Measurements from ENCODE around the gene SYT6.

Gene SYT6

GRCh38 chr1:114164840-114165543 lies 11.3 kb upstream of the SYT6 start:
- peaks cover 39% of the 10 kb centered on the region for H3K27me3 Mint-ChIP-seq
- peak in 1 of 2 donors; percentile 48 for DNase-seq
- H3K27ac Mint-ChIP-seq: peak overlapping the region in 1 of 2 donors; percentile 75
- H3K4me1 Mint-ChIP-seq: peaks cover 14% of the 10 kb centered on the region
- H3K4me3 Mint-ChIP-seq: peak overlapping the region in 1 of 2 donors; percentile 22
- peak; percentile 89 for ATAC-seq
- peaks cover 0 to 6% of the 10 kb centered on the region in 2 donors for H3K9me3 Mint-ChIP-seq

DNA sequence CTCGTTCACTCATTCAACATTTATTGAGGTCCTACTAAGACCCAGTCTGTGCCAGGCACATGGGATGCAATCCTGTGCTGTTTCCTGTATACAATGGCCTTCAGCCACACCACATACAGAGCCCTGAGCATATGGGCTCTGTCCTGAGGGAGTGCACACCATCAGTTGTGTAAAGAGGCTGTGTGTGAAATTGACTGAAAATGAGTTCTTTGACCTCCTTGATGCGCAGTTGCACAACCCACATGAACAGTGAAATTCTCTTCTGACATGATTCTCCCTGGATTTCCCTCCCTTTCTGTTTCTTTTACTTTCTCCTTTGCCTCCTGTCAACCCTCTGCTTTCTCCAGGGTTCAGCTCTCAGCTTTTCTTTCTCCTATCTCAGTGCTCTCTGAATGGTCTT lies 6.3 kb upstream of the SYT6 start:
- Mint-ChIP-seq H3K27ac (no peak overlapping the region), H3K27me3 (peaks cover 84% of the 10 kb centered on the region)

GRCh38 chr1:114157275-114157660 lies 3.6 kb upstream of the SYT6 start:
- H3K27ac Mint-ChIP-seq: no peak overlapping the region
- peaks cover 93% of the 10 kb centered on the region for H3K27me3 Mint-ChIP-seq
- H3K9me3 Mint-ChIP-seq: peaks cover 0 to 6% of the 10 kb centered on the region in 2 donors
- ATAC-seq: no peak
- no peak overlapping the region for H3K4me3 Mint-ChIP-seq
- DNase-seq: no peak
- peaks cover 21% of the 10 kb centered on the region for H3K4me1 Mint-ChIP-seq

More for the DNA sequence above, 6.3 kb upstream of the SYT6 start:
- Mint-ChIP-seq H3K4me3 (no peak overlapping the region), H3K9me3 (peaks cover 0 to 6% of the 10 kb centered on the region in 2 donors), H3K4me1 (peaks cover 7% of the 10 kb centered on the region)
- ATAC-seq (no peak), DNase-seq (no peak)

DNA sequence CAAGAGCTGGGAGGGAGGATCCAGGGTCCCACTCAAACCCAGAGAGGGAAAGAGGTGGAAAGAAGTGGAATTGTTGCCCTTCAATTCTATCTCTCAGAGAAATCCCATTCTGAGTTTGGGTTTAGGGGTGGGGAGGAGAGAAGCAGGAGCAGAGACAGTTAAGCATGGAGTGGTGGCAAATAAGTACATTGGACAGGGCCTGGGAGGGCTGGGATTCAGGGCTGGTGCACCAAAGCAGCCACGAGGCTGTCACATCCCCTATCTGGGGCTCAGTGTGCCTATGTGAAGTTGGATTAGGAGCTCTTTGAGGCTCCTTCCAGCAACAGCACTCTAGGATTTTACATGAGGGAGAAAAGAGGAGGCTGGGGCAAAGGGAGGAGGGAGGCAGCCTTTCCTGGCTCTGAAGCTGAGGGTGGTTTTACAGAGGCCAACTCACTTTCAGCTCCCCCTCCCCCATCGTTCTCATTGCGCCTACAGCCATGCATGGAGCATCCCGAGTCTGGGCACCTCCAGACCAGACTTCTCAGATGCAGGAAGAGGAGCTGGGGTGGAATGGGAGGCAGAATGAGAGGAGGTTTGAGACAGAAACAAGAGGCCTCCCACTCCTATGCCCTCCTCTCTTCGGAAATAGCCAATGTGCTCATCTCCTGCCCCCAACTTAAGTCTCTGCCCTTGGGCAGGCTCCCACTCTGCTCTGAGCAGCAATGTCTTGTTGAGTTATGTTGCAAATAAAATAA lies 3.0 kb upstream of the SYT6 start:
- DNase-seq: no peak
- Mint-ChIP-seq H3K4me1 (peaks cover 21% of the 10 kb centered on the region), H3K27me3 (peaks cover 93% of the 10 kb centered on the region)

GRCh38 chr1:114155706-114156105 lies 2.0 kb upstream of the SYT6 start:
- DNase-seq: no peak
- Mint-ChIP-seq H3K4me1 (peaks cover 21% of the 10 kb centered on the region), H3K27ac (no peak overlapping the region), H3K27me3 (peaks cover 93% of the 10 kb centered on the region), H3K9me3 (no peaks in the 10 kb centered on the region), H3K4me3 (no peak overlapping the region)
- no peak for ATAC-seq

More for the DNA sequence above, 3.0 kb upstream of the SYT6 start:
- Mint-ChIP-seq H3K9me3 (peaks cover 0 to 6% of the 10 kb centered on the region in 2 donors), H3K4me3 (no peak overlapping the region), H3K27ac (no peak overlapping the region)
- no peak for ATAC-seq

- ATAC-seq (peak; percentile 47), DNase-seq (peak in 1 of 2 donors; percentile 13)
- Mint-ChIP-seq H3K4me3 (peak overlapping the region; percentile 48 to 60), H3K27me3 (peaks cover 93% of the 10 kb centered on the region), H3K9me3 (no peaks in the 10 kb centered on the region), H3K27ac (no peak overlapping the region), H3K4me1 (peaks cover 24% of the 10 kb centered on the region)
These were observed 1.3 kb upstream of the SYT6 start for GRCh38 chr1:114154963-114155322.

GRCh38 chr1:114154146-114154962 lies 685 bp upstream of the SYT6 start:
- Mint-ChIP-seq H3K27ac (no peak overlapping the region), H3K9me3 (no peaks in the 10 kb centered on the region), H3K27me3 (peaks cover 96% of the 10 kb centered on the region), H3K4me1 (peaks cover 27% of the 10 kb centered on the region), H3K4me3 (peak overlapping the region; percentile 60 to 71)
- ATAC-seq: peak; percentile 17
- DNase-seq: no peak

DNA sequence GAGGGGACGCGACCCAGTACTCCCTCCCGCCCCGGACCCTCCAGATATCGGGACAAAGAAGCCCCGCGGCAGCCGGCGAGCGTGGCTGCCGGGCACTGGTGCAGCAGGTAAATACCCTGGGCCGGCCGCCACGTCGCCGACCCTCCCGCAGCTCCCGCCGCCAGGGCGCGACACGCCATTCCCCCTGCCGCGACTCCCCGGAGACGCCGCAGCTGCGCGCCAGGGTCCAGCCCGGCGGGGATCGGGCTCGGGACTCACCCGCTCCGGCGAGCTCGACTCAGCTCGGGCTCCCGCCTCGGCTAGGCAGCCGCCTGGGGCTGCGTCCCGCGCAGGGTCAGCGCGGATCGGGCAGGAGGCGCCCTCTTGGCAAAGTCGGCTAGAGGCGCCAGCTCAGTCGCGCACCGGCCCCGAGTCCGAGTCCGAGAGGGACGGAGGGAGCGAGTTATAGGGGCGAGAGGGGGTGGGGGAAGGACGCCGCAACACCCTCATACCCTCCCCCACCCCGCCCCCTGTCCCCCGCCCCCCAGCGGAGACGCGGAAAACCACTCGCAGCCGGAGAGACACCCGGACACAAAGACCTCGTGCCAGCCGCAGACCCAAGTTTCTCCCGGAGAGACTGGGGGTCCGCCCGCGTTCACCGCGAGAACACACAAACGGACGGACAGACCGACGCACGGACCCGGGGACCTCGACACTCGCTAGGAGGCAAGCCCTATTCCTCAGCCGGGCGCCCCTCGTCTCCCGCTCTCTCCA lies 985 bp downstream of the SYT6 start:
- H3K27me3 Mint-ChIP-seq: peaks cover 99% of the 10 kb centered on the region
- no peak overlapping the region for H3K27ac Mint-ChIP-seq
- DNase-seq (peak; percentile 18 to 24), ATAC-seq (peak; percentile 53)
- H3K4me1 Mint-ChIP-seq: peaks cover 27% of the 10 kb centered on the region
- H3K4me3 Mint-ChIP-seq: peak overlapping the region; percentile 61 to 71
- H3K9me3 Mint-ChIP-seq: no peaks in the 10 kb centered on the region

GRCh38 chr1:114152089-114152507 lies 1.6 kb downstream of the SYT6 start:
- ATAC-seq: no peak
- DNase-seq: no peak
- peaks cover 27% of the 10 kb centered on the region for H3K4me1 Mint-ChIP-seq
- H3K27me3 Mint-ChIP-seq: peaks cover 98% of the 10 kb centered on the region
- no peak overlapping the region for H3K27ac Mint-ChIP-seq
- H3K4me3 Mint-ChIP-seq: peak overlapping the region in 1 of 2 donors; percentile 19
- H3K9me3 Mint-ChIP-seq: no peaks in the 10 kb centered on the region

GRCh38 chr1:114150016-114150415 lies 3.7 kb downstream of the SYT6 start:
- no peak overlapping the region for H3K27ac Mint-ChIP-seq
- H3K4me1 Mint-ChIP-seq: peaks cover 27% of the 10 kb centered on the region
- no peak overlapping the region for H3K4me3 Mint-ChIP-seq
- DNase-seq (no peak), ATAC-seq (no peak)
- no peaks in the 10 kb centered on the region for H3K9me3 Mint-ChIP-seq
- H3K27me3 Mint-ChIP-seq: peaks cover 94% of the 10 kb centered on the region

DNA sequence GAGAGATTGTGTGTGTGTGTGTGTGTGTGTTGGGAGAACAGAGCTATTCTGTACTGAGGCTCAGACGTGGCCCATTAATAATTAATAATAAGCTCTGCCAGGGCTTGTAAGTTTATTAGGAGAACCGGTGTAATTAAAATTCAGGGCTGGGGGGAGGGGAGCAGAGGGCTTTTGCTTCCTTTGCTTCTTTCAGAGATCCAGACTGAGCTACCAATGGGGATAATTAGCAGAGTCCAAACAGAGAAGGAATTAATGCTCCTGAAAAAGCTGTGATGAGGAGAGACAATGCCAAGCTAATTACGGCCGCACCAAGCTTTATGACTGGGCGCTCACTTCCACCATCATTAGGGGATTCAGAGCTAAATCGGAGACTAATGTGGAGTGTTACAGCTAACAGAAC lies 4.5 kb downstream of the SYT6 start:
- ATAC-seq (no peak), DNase-seq (no peak)
- Mint-ChIP-seq H3K4me1 (peaks cover 20% of the 10 kb centered on the region), H3K4me3 (no peak overlapping the region), H3K9me3 (no peaks in the 10 kb centered on the region), H3K27me3 (peaks cover 92% of the 10 kb centered on the region), H3K27ac (no peak overlapping the region)

DNA sequence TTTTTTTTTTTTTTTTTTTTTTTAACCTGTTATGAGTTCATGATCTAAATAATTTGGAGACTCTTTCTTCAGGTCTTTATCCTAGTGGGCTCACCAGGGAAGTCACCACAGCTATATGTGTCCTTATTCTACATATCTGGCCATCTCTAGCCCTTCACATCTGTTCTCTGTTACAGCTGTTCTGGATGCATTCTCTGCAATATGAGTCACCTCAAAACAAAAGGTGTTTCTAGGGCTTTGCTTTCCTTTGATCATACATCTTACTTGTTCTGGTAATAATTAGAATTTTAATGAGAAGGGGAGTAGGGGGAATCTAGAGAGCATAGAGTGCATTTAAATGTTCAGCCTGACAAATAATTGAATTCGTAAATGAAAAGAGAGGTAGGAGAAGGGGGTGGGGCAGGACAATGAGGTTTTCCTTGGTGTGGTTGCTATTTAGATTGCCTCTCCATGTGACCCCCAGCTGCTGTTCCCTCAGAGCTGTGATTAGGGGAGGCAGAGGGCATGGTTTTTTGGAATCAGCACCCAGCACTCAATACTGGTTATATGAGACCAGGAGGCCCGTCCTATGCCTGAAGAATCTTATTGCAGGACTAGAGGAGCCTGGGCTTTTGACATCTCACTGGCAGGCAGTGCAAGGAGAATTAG lies 8.0 kb downstream of the SYT6 start:
- ATAC-seq: no peak
- Mint-ChIP-seq H3K27ac (no peak overlapping the region), H3K27me3 (peaks cover 57% of the 10 kb centered on the region), H3K9me3 (no peaks in the 10 kb centered on the region), H3K4me1 (peaks cover 6% of the 10 kb centered on the region), H3K4me3 (no peak overlapping the region)
- no peak for DNase-seq

DNA sequence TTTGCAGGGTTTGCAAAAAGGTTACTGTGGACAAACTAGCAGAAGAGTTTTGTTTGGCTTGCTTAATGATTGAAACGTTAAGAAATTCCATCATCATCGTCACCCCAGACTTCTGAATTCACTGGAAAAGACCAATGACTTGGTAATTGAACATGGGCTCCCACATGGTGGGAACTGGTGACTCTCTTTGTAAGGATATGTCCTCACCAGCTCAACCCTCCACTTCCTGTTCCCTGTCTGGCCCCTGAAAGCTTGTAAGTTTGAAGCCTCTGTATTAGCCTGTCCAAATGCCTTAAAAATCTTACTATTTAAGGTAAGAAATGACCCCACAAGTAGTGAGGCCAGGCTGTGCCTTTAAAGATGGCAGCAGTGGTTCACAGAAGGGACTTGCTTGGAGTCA lies 9.7 kb downstream of the SYT6 start:
- Mint-ChIP-seq H3K4me3 (no peak overlapping the region), H3K4me1 (no peaks in the 10 kb centered on the region), H3K9me3 (no peaks in the 10 kb centered on the region), H3K27ac (no peak overlapping the region), H3K27me3 (peaks cover 48% of the 10 kb centered on the region)
- no peak for ATAC-seq
- DNase-seq: no peak

- no peaks in the 10 kb centered on the region for H3K9me3 Mint-ChIP-seq
- peaks cover 32% of the 10 kb centered on the region for H3K27me3 Mint-ChIP-seq
- ATAC-seq (no peak), DNase-seq (no peak)
- no peaks in the 10 kb centered on the region for H3K4me1 Mint-ChIP-seq
- H3K27ac Mint-ChIP-seq: no peak overlapping the region
- no peak overlapping the region for H3K4me3 Mint-ChIP-seq
These were observed 14.1 kb downstream of the SYT6 start for GRCh38 chr1:114139540-114139939.

DNA sequence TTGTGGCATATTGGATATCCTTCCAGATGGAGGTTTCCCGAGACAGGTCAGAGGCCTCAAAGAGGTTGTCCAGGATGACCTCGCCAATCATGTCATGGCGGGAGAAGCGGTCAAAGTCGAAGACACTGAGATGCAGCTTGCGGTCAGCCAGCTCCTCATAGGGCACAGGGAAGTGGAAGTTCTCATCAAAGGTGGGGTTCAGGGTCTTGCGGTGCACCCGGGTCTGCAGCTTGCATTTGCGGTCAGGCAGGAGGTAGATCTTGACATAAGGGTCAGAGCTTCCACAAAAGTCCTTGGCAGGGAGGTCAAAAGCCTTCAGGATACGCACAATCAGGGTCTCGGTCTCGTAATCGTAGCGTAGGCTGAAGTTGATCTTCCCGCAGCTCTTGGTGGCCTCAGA lies 16.2 kb downstream of the SYT6 start:
- H3K27me3 Mint-ChIP-seq: peaks cover 29% of the 10 kb centered on the region
- H3K9me3 Mint-ChIP-seq: no peaks in the 10 kb centered on the region
- no peaks in the 10 kb centered on the region for H3K4me1 Mint-ChIP-seq
- H3K27ac Mint-ChIP-seq: no peak overlapping the region
- ATAC-seq: no peak
- DNase-seq: no peak
- H3K4me3 Mint-ChIP-seq: no peak overlapping the region
